NOMO-1 (cell line): Measurements from ENCODE around the gene PAX4.
"Not testable (repeated sequence)": the region's sequence is repeated elsewhere in the genome, so short reads cannot be mapped to it uniquely, and the experiment has no call there.

ENCODE experiments used
- DNase-seq, 2 experiments: peaks; one replicate each; lab custom pipeline; 2025; ENCODE audit not compliant: unreplicated experiment in 2 of 2; lab: John Stamatoyannopoulos, UW

PAX4 gene

GRCh38 chr7:127587663-127588018, 30.3 kb downstream of the PAX4 start:
- DNase-seq = no peak

GRCh38 chr7:127586346-127586745, 31.6 kb downstream of the PAX4 start:
- no peak for DNase-seq

DNA sequence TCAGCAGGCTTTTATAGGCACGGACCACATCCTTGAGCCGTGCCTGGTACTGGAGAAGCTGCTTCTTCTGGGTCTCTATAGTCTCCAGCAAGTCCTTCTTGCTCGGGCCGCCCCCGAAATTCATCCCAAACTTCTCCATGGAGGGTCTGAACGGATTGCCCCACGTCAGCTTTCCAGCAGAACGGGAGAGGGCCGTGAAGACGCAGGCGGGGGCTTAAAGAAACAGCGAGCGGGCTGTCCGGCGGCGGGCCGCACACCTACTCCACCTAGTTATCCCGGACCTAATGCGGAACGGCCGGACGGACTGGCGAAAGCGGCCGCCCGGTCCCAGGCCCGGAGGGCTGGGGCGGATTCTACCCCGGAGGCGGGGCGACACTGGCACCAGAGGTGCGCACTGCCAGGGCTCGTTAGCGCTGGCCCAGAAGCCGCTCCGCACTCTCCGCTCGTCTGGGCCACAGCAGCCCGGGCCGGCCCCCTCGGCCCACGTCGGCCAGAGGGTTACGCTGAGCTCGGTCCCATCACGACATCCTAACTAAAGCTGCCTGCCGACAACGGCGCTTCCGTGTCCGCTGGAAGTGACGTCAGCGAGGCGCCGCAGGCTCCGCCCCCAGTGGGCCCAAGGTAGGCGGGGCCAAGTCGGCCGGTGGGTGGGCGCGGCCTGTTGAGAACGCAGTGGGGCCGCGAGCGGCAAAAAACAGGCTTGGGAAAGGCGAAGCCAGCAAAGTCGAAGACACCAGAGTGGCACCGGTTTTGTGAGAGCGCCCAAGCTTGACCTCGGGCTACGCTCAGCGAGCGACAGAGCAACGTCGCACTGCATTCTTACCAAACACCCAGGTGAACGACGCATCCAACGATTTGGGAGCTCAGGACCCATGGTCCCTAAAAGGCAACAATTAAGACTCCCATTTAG, 32.6 kb downstream of the PAX4 start, which contains the start of gene GCC1:
GCC1 (minus strand) TSS at position 553 of the 910 bp plus-strand sequence; CDS start at position 139, 414 bp downstream.
- peak; percentile 38 to 42 for DNase-seq

DNA sequence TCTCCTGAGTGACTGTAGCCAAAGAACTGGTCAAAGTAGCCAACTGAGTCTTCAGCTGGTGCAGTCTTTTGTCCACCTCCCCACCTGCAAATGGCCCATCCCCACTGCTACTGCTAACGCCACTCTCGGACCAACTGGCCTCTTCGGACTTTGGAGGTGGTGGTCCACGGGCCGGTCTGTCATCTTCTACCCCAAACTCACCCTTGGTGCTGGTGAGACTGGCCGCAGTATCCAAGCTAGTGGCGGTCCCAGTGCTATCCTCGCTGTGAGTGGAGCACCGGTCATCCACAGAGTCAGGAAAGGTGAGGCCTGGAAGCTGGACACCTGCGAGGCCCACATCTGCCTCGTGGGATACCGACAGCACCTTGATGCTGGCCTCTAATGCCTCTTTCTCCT, 33.3 kb downstream of the PAX4 start:
- DNase-seq = no peak

GRCh38 chr7:127582361-127582760, 35.6 kb downstream of the PAX4 start:
- DNase-seq = no peak

DNA sequence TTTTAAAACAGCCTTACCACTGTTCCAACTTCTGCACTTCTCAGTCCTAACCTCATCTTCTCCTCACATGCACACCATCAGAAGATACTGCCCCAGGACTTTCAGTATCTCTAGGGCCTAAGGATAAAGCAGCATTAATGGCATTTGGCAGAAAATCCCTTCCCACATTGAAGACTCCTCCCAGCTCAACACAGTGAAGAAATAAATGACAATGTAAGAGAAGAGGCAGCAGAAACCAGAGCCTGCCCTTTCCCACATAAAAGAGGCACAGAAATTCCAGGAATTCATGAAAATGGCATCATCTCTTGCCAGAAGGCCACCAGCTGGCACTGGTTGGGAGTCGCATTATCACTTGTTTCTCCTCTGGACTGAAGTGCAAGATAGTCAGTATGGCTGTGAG, 36.2 kb downstream of the PAX4 start:
- DNase-seq = no peak

DNA sequence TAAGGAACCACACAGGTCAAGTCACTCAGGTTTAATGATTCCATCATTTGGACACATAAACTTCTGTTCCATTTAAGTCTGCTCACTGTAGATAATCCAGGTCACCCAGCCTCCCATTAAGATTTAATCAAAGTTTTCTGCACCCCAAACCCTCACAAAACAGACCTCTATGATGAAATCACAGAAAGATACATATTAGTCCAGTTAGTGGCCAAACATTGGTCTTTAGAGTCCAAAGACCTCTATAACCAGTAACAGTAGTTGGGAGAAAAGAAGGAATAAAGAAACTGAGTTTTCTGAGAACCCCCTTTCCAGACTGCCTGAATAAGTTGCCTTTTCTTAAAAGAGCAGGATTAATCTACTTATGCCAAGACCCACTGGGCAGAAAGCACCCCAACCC, 37.3 kb downstream of the PAX4 start:
- DNase-seq = no peak

DNA sequence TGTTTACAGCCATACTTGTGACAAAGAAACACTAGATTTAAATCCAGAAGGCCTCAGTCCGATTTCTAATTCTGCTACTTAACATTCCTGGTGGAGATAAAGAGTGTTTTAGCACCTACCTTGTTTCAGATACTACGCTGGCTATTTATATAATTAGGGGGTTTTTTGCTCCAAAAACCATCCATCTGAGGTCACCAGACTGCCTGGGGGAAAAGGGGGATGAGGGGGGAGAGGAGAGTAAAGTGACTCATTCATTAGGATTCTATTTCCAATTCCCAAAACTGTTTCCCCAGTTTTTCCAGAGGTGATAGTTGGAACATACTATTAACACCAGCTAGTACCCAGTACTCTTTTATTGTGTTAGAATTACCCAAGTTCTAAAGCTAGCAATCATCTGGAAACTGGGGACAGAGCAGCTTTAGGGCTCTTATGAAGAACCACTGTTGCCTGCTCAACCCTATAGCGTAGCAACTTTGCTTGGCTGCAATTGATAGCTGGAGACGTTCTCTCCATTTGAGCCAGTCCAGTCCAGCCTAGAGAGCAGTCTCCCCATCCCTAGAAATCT, 39.1 kb downstream of the PAX4 start:
- no peak for DNase-seq

DNA sequence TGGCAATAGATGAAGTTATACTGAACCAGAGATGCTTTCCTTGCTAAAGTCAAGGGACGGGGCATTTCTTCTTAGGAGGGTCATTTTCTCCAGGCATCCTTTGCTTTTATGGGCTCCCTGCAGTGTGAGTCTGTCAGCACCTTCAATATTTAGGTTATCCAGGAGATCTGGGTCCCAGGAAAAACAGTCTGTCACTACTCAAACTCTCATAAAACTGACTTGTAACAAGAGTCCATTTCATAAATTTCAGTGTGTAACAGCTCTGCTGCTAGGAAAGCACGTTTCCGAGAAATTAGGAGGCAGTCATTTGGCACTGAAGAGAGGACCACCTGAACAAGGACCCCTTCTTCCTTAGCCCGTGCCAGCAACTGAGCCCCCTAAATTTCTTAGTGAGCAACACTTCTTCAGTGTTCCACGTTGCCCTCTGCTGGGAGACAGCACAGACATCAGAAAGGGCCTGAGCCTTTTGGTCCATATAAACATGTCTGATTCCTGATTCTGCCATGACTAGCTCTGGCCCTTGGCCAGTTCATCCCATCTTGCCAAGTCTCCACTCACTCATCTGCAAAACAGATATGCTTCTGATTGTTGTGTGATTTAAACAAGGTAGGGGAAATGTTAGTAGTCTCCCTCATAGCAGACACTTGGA, 39.8 kb downstream of the PAX4 start:
- no peak for DNase-seq

DNA sequence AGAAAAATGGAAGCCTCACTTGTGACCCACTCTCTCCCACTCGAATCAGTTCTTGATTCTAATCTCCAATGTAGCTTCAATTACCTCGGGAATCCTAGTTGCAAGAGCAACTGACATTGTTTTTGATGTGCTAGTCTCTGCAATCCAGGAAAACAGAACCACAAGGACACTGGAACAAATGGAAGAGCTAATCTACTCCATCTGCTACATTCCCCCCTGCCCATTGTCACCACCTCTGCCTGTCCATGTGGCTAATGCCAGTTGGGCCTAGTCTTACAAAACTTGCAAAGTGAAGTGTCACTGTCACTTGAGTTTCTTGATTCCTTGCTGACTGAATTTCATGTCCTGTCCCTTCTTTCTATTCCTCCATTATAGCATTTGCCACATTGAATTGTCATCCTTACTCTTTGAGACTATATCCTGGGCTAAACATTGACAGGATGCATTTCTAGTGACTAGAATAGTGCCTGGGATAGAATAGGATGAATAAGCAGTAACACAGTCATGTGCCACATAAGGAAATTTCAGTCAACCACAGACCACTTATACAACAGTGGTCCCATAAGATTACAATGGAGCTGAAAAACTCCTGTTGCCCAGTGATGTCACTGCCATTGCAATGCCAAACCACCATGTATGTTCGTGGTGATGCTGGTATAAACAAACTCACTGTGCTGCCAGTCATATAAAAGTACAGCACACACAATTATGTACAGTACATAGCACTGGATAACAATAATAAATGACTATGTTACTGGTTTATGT, 46.0 kb downstream of the PAX4 start:
- no peak for DNase-seq

DNA sequence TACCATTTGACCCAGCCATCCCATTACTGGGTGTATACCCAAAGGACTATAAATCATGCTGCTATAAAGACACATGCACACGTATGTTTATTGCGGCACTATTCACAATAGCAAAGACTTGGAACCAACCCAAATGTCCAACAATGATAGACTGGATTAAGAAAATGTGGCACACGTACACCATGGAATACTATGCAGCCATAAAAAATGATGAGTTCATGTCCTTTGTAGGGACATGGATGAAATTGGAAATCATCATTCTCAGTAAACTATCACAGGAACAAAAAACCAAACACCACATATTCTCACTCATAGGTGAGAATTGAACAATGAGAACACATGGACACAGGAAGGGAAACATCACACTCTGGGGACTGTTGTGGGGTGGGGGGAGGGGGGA, 49.9 kb downstream of the PAX4 start:
- not testable (repeated sequence) for DNase-seq

DNA sequence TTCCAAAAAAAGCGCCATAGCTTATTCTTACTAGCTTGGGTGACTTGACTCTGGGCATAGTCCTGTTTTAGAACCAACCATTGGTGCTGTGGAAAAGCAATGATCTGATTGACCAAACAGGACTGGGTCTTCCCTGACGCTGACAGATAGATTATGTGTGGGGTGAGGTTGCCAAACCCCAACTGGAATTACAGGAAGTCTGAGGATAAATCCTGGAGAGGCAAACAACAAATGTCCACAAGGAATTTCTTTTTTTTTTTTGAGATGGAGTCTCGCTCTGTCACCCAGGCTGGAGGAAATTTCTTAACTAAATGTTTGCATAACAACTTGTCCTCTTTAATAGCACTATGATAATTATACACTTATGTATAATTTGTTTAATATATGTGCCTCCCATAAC, 51.7 kb downstream of the PAX4 start:
- no peak for DNase-seq
